Endothelial cell of hepatic sinusoid (primary cell): Measurements from ENCODE around the gene CDH22.

Source experiments
- in situ Hi-C: cut with HindIII; loops from 2 replicates; pipeline ENCODE4 v1.10.0; 2017; ENCODE audit warnings: low sequenced_read_pairs

Gene CDH22

GRCh38 chr20:46202766-46203509, 105.4 kb downstream of the CDH22 start:
- in situ Hi-C loops = loop anchor here (5.0 kb wide), 1 partner anchor 69 kb away; no protein-coding TSS in a partner anchor

GRCh38 chr20:46200582-46201570, 107.4 kb downstream of the CDH22 start:
- in situ Hi-C loops = loop anchor here (5.0 kb wide), 1 partner anchor 71 kb away; no protein-coding TSS in a partner anchor

DNA sequence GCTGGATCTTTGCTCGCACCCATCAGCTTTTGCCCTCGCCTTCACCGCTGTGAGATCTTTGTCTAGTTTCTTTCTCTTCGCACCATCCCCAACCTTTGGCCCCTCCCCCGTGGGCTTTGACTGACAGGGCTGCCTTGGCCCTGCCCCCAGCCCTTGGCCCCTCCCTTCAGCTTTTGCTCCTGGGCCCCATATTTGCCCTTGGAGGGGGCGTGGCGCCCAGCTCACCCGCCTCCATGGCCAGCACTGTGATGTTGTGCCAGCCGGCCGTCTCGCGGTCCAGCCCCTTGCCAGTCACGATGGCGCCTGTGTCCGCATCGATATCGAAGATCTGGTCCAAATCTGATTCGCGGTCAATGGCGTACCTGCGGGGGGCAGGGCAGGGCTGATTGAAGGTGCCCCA, 109.1 kb downstream of the CDH22 start:
- in situ Hi-C loops = no loop called here

GRCh38 chr20:46196990-46197389, 111.3 kb downstream of the CDH22 start:
- in situ Hi-C loops = no loop called here

DNA sequence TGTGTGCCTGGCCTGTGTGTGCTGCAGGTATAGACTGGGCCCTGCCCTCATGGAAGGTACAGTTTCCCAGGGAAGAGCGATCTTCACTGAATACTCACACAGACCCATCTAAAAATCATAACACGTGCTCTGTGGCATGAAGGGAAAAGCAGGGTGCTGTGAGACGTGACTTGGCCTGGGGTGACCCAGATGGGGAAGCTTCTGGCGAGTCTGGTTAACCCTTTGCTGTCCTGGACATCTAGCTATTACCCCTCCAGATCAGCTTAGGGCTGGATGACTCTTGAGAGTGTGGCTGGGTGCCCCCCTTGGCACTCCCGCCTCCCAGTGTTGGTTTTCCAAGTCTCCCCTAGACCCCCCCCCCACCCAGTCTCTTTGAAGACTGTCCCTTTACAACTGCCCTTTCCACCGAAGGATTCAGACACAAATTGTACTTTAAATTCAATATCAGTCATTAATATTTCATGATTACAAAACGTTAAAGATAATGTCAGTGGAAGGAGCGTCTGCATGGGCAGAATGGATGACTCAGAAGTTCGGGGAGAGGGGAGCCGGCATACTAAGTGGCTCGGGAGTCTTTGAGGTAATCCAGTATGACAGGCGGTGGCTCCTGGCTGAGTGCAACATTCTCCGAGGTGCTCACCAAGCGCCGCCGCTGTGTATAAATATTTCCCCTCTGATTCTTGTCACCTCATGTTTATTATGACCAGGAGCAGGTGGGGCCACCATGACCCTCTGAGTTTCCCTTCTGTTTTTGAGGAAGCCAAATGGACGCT, 112.8 kb downstream of the CDH22 start:
- in situ Hi-C loops = no loop called here

DNA sequence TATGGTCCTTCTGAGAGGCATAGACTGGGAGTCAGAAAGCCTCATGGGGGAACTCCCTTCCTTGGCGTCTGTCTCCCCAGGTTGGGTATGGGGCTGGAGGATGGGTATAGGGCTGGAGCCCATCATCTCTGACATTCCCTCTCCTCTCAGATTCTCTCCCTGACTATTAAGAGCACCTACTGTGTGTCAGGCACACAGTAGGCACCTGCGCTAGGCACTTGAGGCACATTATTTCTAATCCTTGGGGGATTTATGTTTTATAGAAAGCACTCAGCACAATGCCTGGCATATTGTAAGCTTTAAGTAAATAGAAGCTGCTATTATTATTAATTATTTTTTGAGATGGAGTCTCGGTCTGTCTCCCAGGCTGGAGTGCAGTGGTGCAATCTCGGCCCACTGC, 113.9 kb downstream of the CDH22 start:
- in situ Hi-C loops = no loop called here

- in situ Hi-C loops = no loop called here
Observed at GRCh38 chr20:46192376-46192944, 115.8 kb downstream of the CDH22 start.

DNA sequence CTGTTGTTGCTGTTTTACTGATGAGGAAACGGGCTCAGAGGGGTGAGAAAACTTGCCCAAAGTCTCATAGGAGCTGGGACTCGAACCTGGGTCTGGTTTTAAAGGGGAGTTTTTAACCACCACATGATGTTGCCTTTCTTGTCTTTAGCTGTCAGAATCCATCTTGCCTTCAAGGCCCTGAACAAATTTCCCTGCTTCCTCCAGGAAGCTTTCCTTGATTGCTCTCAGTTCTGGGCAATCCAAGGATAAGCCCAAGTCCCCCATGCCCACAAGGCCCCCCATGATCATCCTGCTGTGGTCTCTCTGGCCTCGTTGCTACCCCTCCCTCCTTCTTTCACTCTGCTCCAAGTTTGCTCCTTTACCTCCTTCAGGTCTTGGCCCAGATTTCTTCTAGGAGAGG, 116.7 kb downstream of the CDH22 start:
- in situ Hi-C loops = no loop called here

GRCh38 chr20:46191168-46191540, 117.1 kb downstream of the CDH22 start:
- in situ Hi-C loops = no loop called here

DNA sequence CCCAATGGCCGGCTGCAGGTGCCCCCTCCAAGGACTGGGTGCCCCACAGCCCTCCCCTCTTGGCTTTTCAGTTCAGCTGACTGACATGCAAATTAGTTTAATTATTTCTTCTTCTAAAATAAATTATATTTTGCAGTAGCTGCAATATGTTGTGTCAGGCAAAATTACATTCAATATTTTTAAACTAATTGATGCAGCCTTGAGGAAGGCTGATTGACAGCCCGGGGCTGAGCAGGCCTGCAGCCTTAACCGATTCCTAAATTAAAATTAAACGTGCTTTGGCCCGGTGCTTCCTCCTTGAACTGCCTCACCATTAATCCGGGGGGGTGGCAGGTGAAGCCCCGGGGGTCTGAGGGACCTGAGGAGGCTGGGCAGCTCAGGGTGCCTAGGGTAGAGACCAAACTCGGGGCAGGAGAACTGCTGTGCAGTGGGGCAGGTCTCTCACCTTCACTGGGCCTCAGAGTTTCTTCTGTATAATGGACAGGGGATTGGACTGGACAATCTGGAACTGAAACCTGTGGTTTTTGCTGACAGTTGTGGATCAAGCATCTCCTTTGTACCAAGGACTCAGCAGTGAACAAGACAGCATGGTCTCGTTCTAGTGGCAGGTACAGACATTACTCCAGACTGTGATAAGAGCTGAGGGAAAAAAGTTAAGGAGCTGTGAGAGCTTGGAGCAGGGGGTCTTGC, 117.7 kb downstream of the CDH22 start:
- in situ Hi-C loops = no loop called here

GRCh38 chr20:46188866-46189541, 119.3 kb downstream of the CDH22 start:
- in situ Hi-C loops = no loop called here

DNA sequence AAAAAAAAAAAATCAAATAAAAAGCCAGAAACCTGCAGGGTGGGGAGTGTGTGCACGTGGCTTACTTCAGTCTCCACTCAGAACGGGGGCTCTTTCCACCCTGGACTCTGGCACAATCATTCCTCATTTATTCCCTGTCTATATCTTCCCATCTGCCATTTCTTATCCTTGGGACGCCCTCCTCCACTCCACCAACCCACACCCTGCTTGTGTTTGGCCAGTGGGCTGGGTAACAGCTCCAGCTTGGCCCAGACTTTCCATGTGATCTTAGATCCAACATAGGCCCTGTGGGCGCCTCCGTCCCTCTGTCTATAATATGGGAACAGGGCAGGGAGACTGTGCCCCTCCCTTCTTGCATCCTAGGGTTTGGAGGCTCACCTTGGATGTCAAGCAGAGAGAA, 122.1 kb downstream of the CDH22 start:
- in situ Hi-C loops = no loop called here

GRCh38 chr20:46185353-46185752, 122.9 kb downstream of the CDH22 start:
- in situ Hi-C loops = no loop called here

- in situ Hi-C loops = no loop called here
Observed at GRCh38 chr20:46183768-46184167, 124.5 kb downstream of the CDH22 start.

DNA sequence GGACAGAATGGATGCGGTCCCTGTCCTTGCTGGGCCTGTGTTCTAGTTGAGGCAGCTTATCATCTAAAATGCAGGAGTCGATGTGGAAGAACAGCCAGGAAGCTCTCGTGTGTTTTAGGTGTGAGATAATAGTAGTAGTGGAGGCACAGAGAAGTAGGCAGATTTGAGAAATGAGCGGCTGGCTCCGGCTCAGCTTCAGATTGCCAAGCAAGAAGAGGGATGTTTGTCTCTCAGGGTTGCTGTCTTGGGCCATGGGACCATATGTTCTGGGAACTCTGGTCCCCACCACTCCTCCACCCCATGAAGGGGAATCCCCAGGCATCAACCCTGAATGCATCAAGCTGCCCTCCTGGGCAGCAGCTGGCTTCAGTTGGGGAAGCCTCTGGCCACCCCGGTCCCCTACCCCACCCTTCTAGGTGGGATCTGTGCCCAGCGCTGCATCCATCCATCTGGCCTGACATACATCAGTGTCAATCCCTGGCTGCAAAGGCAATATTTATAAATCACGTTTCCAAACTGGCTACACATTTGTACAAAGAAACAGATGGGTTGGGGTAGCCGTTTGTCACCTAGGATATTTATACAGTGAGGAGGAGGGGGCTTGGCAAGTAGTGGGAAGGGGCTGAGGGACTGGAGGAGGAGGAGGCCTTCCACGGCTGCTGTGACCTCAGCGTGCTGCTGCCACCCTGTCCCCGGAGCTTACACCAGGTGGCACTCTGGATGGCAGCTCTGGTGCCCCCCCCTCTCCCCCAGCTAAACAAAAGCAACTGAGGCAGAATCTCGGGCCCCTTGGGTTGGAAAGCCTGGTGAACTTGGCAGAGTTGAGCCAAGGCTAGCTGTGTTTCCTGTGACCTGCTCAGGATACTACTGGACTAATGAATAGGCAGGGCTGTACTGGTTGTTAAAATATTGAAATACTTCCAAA, 125.8 kb downstream of the CDH22 start:
- in situ Hi-C loops = no loop called here

GRCh38 chr20:46179862-46180261, 128.4 kb downstream of the CDH22 start:
- in situ Hi-C loops = no loop called here

- in situ Hi-C loops = no loop called here
Observed at GRCh38 chr20:46178891-46179290, 129.4 kb downstream of the CDH22 start.

GRCh38 chr20:46177768-46178167, 130.5 kb downstream of the CDH22 start:
- in situ Hi-C loops = no loop called here
